ENCODE results near the gene SH3RF1.

- TF ChIP-seq CTCF (IDR thresholded peaks at IDR 0.05; ENCODE audit: borderline replicate concordance, extremely low read depth, low read length, poor library complexity, severe bottlenecking) = no peak
- TF ChIP-seq EZH2 (IDR thresholded peaks at IDR 0.05; ENCODE audit: borderline replicate concordance, low read depth, low read length, severe bottlenecking) = no peak
Measured at GRCh38 chr4:169246957-169247396, 23.8 kb downstream of the SH3RF1 start.

Data from DND-41 (cell line).